ENCODE data around the gene PFKL. TPM values are rescaled to one million over a fixed set of nuclear protein-coding genes. Genes with fewer than 3 reads are reported as not detected.

Gene PFKL
- total RNA-seq, 1 experiment from 2014 or later = 150 TPM

DNA sequence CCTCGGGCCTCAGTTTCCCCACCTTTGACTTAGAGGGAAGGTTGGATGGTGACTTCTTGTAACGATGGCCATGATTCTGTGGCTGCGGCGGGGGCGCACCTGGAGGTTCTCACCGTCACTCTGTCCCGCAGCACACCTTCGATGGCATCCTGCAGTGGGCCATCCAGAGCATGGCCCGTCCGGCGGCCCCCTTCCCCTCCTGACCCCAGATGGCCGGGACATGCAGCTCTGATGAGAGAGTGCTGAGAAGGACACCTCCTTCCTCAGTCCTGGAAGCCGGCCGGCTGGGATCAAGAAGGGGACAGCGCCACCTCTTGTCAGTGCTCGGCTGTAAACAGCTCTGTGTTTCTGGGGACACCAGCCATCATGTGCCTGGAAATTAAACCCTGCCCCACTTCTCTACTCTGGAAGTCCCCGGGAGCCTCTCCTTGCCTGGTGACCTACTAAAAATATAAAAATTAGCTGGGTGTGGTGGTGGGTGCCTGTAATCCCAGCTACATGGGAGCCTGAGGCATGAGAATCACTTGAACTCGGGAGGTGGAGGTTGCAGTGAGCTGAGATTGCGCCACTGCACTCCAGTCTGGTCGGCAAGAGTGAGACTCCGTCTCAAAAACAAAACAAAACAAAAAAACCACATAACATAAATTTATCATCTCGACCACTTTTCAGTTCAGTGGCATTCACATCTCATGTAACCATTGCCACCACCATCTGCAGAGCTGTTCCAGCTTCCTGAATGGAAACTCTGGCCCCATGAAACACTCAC is 2.1 kb upstream of the PFKL start:
- Histone ChIP-seq H3K4me1 (ENCODE audit: control insufficient read depth in 1 of 2, insufficient read depth in 2 of 2, low read length in 2 of 2) (peaks cover 15 to 44% of the 10 kb centered on the region in 2 experiments), H3K4me2 (ENCODE audit: low read length) (peak overlapping the region; percentile 66), H3K27me3 (ENCODE audit: insufficient read depth, low read length) (no peaks in the 10 kb centered on the region), H4K20me1 (ENCODE audit: insufficient read depth) (no peaks in the 10 kb centered on the region), H2AFZ (ENCODE audit: low read depth, low read length, poor library complexity, severe bottlenecking) (peak overlapping the region; percentile 71), H3K4me3 (replicated peaks in 1 of 2; ENCODE audit: low read depth in 1 of 2, low read length in 2 of 2) (peak overlapping the region in 1 of 2 experiments; percentile 23; a peak in 1 of 4 replicates), H3K9me2 (ENCODE audit: insufficient read depth) (no peaks in the 10 kb centered on the region), H3K9ac (ENCODE audit: low read length) (peak overlapping the region; percentile 34), H3K9me3 (ENCODE audit: control insufficient read depth in 1 of 2, insufficient read depth in 1 of 2, low read depth in 1 of 2, low read length in 2 of 2) (no peaks in the 10 kb centered on the region), H3K36me3 (ENCODE audit: control insufficient read depth in 1 of 2, insufficient read depth in 2 of 2, low read length in 2 of 2) (no peaks in the 10 kb centered on the region), H3K27ac (ENCODE audit: low read depth, low read length) (no peak overlapping the region), H3K79me2 (ENCODE audit: insufficient read depth, low read length) (peaks cover 23% of the 10 kb centered on the region)
- ChIA-PET CTCF (interaction anchor here (0.5 to 1.3 kb wide), 6 partner anchors 9 to 591 kb away, joined by 3 to 8 read pairs (median 3); no protein-coding TSS in a partner anchor), POLR2A (no interaction called here), RAD21 (ENCODE audit: low non-redundant PET in 1 of 2, low total read pairs in 2 of 2, uncharacterized antibody in 2 of 2, unreplicated experiment in 2 of 2) (interaction anchor here in 1 of 2 experiments (0.9 kb wide), 1 partner anchor 158 kb away, joined by 4 read pairs; no protein-coding TSS in a partner anchor)
- no TSS peak for BruUV-seq (replicated peaks)
- ATAC-seq (peak; percentile 60), DNase-seq (ENCODE audit: low read depth, low spot score) (peak; percentile 58)
- TF ChIP-seq YY1 (IDR thresholded peaks at IDR 0.05; ENCODE audit: extremely low read depth, insufficient replicate concordance, low read depth, low read length) (peak; percentile 45), POLR2A (IDR thresholded peaks at IDR 0.05; ENCODE audit: borderline replicate concordance, extremely low read depth, insufficient read depth, insufficient read length) (no peak)
- TF ChIP-seq, protein P1, sequence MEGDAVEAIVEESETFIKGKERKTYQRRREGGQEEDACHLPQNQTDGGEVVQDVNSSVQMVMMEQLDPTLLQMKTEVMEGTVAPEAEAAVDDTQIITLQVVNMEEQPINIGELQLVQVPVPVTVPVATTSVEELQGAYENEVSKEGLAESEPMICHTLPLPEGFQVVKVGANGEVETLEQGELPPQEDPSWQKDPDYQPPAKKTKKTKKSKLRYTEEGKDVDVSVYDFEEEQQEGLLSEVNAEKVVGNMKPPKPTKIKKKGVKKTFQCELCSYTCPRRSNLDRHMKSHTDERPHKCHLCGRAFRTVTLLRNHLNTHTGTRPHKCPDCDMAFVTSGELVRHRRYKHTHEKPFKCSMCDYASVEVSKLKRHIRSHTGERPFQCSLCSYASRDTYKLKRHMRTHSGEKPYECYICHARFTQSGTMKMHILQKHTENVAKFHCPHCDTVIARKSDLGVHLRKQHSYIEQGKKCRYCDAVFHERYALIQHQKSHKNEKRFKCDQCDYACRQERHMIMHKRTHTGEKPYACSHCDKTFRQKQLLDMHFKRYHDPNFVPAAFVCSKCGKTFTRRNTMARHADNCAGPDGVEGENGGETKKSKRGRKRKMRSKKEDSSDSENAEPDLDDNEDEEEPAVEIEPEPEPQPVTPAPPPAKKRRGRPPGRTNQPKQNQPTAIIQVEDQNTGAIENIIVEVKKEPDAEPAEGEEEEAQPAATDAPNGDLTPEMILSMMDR (IDR thresholded peaks at IDR 0.05 in 2 of 3, conservative IDR thresholded peaks at IDR 0.05 in 1 of 3; ENCODE audit: borderline replicate concordance in 1 of 3, insufficient read depth in 1 of 3, low read depth in 2 of 3, low read length in 2 of 3) = peak in 2 of 3 experiments; percentile 78 to 84; a peak in 4 of 6 replicates
- intact Hi-C loops (cut with micrococcal nuclease) = no loop called here

DNA sequence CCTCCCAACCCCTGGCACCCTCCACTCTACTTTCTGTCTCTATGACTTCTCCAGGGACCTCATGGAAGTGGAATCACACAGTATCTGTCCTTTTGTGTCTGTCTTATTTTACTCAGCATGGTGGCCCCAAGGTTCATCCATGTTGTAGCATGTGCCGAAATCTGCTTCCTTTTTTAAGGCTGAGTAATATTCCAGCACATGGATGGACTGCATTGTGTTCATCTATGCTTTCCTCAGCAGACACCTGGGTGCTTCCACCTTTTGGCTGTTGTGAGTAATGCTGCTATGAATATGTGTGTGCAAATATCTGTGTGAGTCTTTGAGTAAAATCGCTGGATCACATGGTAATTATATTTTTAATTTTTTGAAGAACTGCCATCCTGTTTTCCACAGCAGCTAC is 1.6 kb upstream of the PFKL start:
- TF ChIP-seq FOSL1 (IDR thresholded peaks at IDR 0.05; ENCODE audit: low read depth) = no peak
- TF ChIP-seq, protein P1 (IDR thresholded peaks at IDR 0.05 in 2 of 3, conservative IDR thresholded peaks at IDR 0.05 in 1 of 3; ENCODE audit: borderline replicate concordance in 1 of 3, insufficient read depth in 1 of 3, low read depth in 2 of 3, low read length in 2 of 3) = peak in 2 of 3 experiments; percentile 19 to 30; a peak in 3 of 6 replicates
- intact Hi-C loops (cut with micrococcal nuclease) = no loop called here
- RAD21 ChIA-PET (ENCODE audit: low non-redundant PET in 1 of 2, low total read pairs in 2 of 2, uncharacterized antibody in 2 of 2, unreplicated experiment in 2 of 2) = no interaction called here
- Histone ChIP-seq H3K36me3 (ENCODE audit: control insufficient read depth in 1 of 2, insufficient read depth in 2 of 2, low read length in 2 of 2) (no peaks in the 10 kb centered on the region), H3K4me3 (replicated peaks in 1 of 2; ENCODE audit: low read depth in 1 of 2, low read length in 2 of 2) (no peak overlapping the region), H3K4me2 (ENCODE audit: low read length) (peak overlapping the region; percentile 66), H3K27ac (ENCODE audit: low read depth, low read length) (no peak overlapping the region), H4K20me1 (ENCODE audit: insufficient read depth) (no peaks in the 10 kb centered on the region), H3K4me1 (ENCODE audit: control insufficient read depth in 1 of 2, insufficient read depth in 2 of 2, low read length in 2 of 2) (peaks cover 15 to 45% of the 10 kb centered on the region in 2 experiments), H3K79me2 (ENCODE audit: insufficient read depth, low read length) (peaks cover 26% of the 10 kb centered on the region), H2AFZ (ENCODE audit: low read depth, low read length, poor library complexity, severe bottlenecking) (no peak overlapping the region), H3K9ac (ENCODE audit: low read length) (peak overlapping the region; percentile 34; the same call in 1 of the 2 replicates), H3K9me3 (ENCODE audit: control insufficient read depth in 1 of 2, insufficient read depth in 1 of 2, low read depth in 1 of 2, low read length in 2 of 2) (no peaks in the 10 kb centered on the region), H3K9me2 (ENCODE audit: insufficient read depth) (no peaks in the 10 kb centered on the region), H3K27me3 (ENCODE audit: insufficient read depth, low read length) (no peaks in the 10 kb centered on the region)
- DNase-seq (ENCODE audit: low read depth, low spot score) (no peak), ATAC-seq (no peak)
- no TSS peak for BruUV-seq (replicated peaks)
- POLR2A ChIA-PET = no interaction called here
- CTCF ChIA-PET = interaction anchor here (0.6 to 1.3 kb wide), 3 partner anchors 9 to 360 kb away, joined by 3 to 8 read pairs (median 3); no protein-coding TSS in a partner anchor

Data from HCT116 (cell line).